ENCODE results near the gene UBE4B. TPM values are rescaled to one million over a fixed set of nuclear protein-coding genes. Genes with fewer than 3 reads are reported as not detected.
A peak's percentile ranks its signal among the peaks of the same experiment; 100 is the strongest.

The UBE4B gene
- total RNA-seq, 1 experiment from 2014 or later, result 31.2 TPM

- DNase-seq (ENCODE audit: unreplicated experiment), result peak; percentile 77
- H3K27ac Mint-ChIP-seq (ENCODE audit: low read depth, unreplicated experiment), result peak overlapping the region; percentile 14
- POLR2A ChIA-PET, result interaction anchor here (0.6 to 2.3 kb wide), 6 partner anchors 8 to 41 kb away, joined by 3 to 16 read pairs (median 4); partner anchors contain the start of gene UBE4B
These were observed 41.5 kb downstream of the UBE4B start for GRCh38 chr1:10074059-10074851.

GRCh38 chr1:10074852-10075730 is 42.3 kb downstream of the UBE4B start:
- POLR2A ChIA-PET, result interaction anchor here (0.6 to 2.3 kb wide), 5 partner anchors 9 to 1070 kb away, joined by 3 to 16 read pairs (median 5); partner anchors contain the start of gene UBE4B
- BruUV-seq (replicated peaks), result no TSS peak

More at GRCh38 chr1:10074059-10074851, 41.5 kb downstream of the UBE4B start:
- no peaks in the 10 kb centered on the region for H3K9me3 Mint-ChIP-seq (ENCODE audit: unreplicated experiment)
- no TSS peak for BruUV-seq (replicated peaks)
- H3K4me1 Mint-ChIP-seq (ENCODE audit: insufficient read depth, unreplicated experiment), result peaks cover 26% of the 10 kb centered on the region
- TF ChIP-seq CTCF (IDR thresholded peaks at IDR 0.05; ENCODE audit: unreplicated experiment), result no peak
- H3K27me3 Mint-ChIP-seq (ENCODE audit: insufficient read depth, unreplicated experiment), result no peaks in the 10 kb centered on the region
- H3K36me3 Mint-ChIP-seq (ENCODE audit: insufficient read depth, unreplicated experiment), result peaks cover 24% of the 10 kb centered on the region
- CTCF ChIA-PET, result interaction anchor here (0.8 kb wide), 1 partner anchor 91 kb away, joined by 3 read pairs; no protein-coding TSS in a partner anchor
- intact Hi-C loops (cut with micrococcal nuclease), result no loop called here
- peak overlapping the region; percentile 43 for H3K4me3 Mint-ChIP-seq (ENCODE audit: unreplicated experiment)

GRCh38 chr1:10075732-10076131 is 43.0 kb downstream of the UBE4B start:
- H3K27ac Mint-ChIP-seq (ENCODE audit: low read depth, unreplicated experiment), result peak overlapping the region; percentile 14
- POLR2A ChIA-PET, result interaction anchor here (0.6 to 2.3 kb wide), 3 partner anchors 12 to 1069 kb away, joined by 3 to 16 read pairs (median 3); no protein-coding TSS in a partner anchor
- H3K9me3 Mint-ChIP-seq (ENCODE audit: unreplicated experiment), result no peaks in the 10 kb centered on the region
- H3K4me3 Mint-ChIP-seq (ENCODE audit: unreplicated experiment), result no peak overlapping the region
- H3K36me3 Mint-ChIP-seq (ENCODE audit: insufficient read depth, unreplicated experiment), result peaks cover 33% of the 10 kb centered on the region
- no TSS peak for BruUV-seq (replicated peaks)
- TF ChIP-seq CTCF (IDR thresholded peaks at IDR 0.05; ENCODE audit: unreplicated experiment), result no peak
- intact Hi-C loops (cut with micrococcal nuclease), result no loop called here
- CTCF ChIA-PET, result interaction anchor here (1.9 kb wide), 1 partner anchor 12 kb away, joined by 5 read pairs; no protein-coding TSS in a partner anchor
- H3K27me3 Mint-ChIP-seq (ENCODE audit: insufficient read depth, unreplicated experiment), result no peaks in the 10 kb centered on the region
- DNase-seq (ENCODE audit: unreplicated experiment), result no peak
- peaks cover 24% of the 10 kb centered on the region for H3K4me1 Mint-ChIP-seq (ENCODE audit: insufficient read depth, unreplicated experiment)

More at GRCh38 chr1:10074852-10075730, 42.3 kb downstream of the UBE4B start:
- Mint-ChIP-seq H3K4me3 (ENCODE audit: unreplicated experiment) (peak overlapping the region; percentile 43), H3K27ac (ENCODE audit: low read depth, unreplicated experiment) (peak overlapping the region; percentile 14), H3K9me3 (ENCODE audit: unreplicated experiment) (no peaks in the 10 kb centered on the region), H3K4me1 (ENCODE audit: insufficient read depth, unreplicated experiment) (peaks cover 24% of the 10 kb centered on the region), H3K27me3 (ENCODE audit: insufficient read depth, unreplicated experiment) (no peaks in the 10 kb centered on the region), H3K36me3 (ENCODE audit: insufficient read depth, unreplicated experiment) (peaks cover 27% of the 10 kb centered on the region)
- CTCF ChIA-PET, result no interaction called here
- intact Hi-C loops (cut with micrococcal nuclease), result no loop called here
- DNase-seq (ENCODE audit: unreplicated experiment), result no peak
- TF ChIP-seq CTCF (IDR thresholded peaks at IDR 0.05; ENCODE audit: unreplicated experiment), result no peak

GRCh38 chr1:10078494-10078893 is 45.7 kb downstream of the UBE4B start:
- no TSS peak for BruUV-seq (replicated peaks)
- no peak for DNase-seq (ENCODE audit: unreplicated experiment)
- Mint-ChIP-seq H3K36me3 (ENCODE audit: insufficient read depth, unreplicated experiment) (peaks cover 33% of the 10 kb centered on the region), H3K4me3 (ENCODE audit: unreplicated experiment) (no peak overlapping the region), H3K27me3 (ENCODE audit: insufficient read depth, unreplicated experiment) (no peaks in the 10 kb centered on the region), H3K4me1 (ENCODE audit: insufficient read depth, unreplicated experiment) (peaks cover 31% of the 10 kb centered on the region), H3K27ac (ENCODE audit: low read depth, unreplicated experiment) (no peak overlapping the region), H3K9me3 (ENCODE audit: unreplicated experiment) (no peaks in the 10 kb centered on the region)
- intact Hi-C loops (cut with micrococcal nuclease), result no loop called here
- ChIA-PET POLR2A (no interaction called here), CTCF (interaction anchor here (0.6 kb wide), 1 partner anchor 21 kb away, joined by 3 read pairs; no protein-coding TSS in a partner anchor)
- TF ChIP-seq CTCF (IDR thresholded peaks at IDR 0.05; ENCODE audit: unreplicated experiment), result no peak

Data from MCF 10A (cell line).